Fibroblast of gingiva (primary cell): ENCODE data around the gene CBFA2T3.

Experiments used
- DNase-seq: peaks from one replicate; pipeline ENCODE4 v3.0.0-alpha.2; 2011; ENCODE audit warnings: low read depth

Gene CBFA2T3

DNA sequence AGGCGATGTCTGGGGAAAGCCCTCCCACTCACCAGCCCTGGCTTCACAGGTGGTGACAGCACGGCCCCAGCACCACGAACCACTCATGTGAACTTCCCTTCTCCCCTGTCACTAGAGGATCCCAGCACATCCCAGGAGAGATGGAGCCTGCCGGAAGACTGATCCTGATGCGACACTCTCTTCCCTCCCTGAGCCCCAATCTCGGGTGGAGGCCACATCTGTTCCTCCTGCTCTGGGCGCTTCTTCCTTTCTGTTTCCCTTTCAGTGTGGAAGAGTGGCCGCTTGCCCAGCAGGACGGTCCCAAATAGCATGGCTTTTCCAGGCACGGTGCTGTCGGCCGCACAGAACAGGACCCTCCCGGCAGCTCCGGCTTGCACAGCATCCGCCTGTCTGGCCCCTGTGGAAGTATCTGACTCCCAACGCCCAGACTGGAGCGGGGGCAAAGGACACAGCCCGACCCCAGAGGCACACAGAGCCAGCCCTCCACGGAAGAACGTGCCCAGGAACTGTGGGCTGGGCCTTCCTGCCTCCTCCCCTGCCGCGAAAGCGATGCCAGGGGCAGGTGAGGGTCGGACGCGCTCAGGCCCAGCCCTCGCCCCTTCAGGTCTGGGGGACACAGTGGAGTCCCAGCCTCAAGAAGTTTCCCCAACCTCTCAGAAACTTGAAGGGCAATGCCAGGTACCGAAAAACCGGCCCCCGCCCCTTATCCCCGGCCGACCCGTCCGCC is 37.6 kb downstream of the CBFA2T3 start:
- no peak for DNase-seq

DNA sequence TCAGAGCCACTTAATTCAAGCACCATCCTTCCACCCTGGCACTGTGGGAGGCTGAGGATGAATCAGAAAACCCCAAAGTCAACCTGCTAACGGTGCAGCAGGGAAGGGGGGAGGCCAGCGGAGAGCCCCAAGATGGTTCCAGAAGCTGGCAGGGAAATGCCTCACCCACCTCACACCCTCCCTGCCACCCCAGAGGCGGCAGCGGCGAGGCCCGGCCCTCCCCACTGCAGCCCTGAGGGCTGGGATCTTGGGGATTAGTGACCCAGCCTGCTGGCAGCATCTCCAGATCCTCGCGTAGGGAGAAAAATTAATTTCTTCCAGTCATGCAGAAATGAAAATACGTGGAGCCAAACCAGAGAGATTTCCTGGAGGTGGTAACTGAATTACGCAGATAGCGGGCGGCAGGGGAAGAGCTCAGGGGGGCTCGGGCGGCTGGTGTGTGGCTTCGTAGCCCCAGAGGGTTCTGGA is 38.2 kb downstream of the CBFA2T3 start:
- DNase-seq = no peak

GRCh38 chr16:88938119-88938776 is 38.8 kb downstream of the CBFA2T3 start:
- DNase-seq = no peak

DNA sequence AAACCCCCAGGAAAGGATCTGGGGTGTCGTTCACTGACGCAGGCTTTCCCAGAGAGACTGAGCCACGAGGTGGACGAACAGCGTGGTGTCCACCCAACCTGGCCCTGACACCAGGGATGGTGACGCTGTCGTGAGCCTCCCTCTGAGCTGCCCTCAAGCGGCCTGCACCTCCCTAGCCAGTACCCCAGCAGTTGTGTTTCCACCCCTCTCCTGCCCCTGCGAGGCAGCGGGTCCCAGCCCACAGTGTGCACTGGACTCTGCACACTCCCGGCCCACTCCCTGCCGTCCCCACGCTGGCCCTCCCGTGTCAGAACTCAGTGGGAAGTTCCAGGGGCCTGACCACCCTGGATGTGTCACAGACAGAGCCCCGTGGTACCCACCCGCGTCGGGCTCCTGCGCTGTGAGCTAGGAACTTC is 39.8 kb downstream of the CBFA2T3 start:
- DNase-seq = no peak

- DNase-seq = no peak
Observed at GRCh38 chr16:88936556-88937205, 40.3 kb downstream of the CBFA2T3 start.

- no peak for DNase-seq
Observed at GRCh38 chr16:88936008-88936555, 40.9 kb downstream of the CBFA2T3 start.

DNA sequence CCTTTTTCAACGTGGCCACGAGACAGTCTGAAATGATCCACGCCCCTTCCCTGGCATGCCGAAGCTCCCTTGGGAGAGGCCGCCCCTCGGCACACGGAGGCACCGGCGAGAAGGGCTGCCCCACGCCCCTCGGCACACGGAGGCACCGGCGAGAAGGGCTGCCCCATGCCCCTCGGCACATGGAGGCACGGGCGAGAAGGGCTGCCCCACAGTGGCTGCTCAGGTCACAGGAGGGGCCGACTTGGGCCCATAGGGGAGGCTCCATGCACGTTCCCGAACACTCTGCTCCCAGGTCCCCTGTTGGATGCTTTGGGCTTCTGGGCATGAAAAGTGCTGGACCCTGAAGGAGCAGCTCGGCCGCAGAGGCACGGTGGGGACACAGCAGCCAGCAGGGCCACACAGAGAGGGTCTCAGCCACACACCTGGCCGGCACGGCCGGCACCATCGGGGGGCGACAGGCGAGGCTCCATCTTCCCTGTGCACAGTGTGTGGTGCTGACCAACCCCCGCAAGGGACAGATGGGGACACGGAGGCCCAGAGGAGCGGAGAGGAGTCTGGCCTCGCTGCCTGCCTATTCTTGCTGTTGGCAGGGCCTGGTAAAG is 42.8 kb downstream of the CBFA2T3 start:
- no peak for DNase-seq

- DNase-seq = no peak
Observed at GRCh38 chr16:88932929-88933328, 44.1 kb downstream of the CBFA2T3 start.

- no peak for DNase-seq
Observed at GRCh38 chr16:88931936-88932335, 45.1 kb downstream of the CBFA2T3 start.

DNA sequence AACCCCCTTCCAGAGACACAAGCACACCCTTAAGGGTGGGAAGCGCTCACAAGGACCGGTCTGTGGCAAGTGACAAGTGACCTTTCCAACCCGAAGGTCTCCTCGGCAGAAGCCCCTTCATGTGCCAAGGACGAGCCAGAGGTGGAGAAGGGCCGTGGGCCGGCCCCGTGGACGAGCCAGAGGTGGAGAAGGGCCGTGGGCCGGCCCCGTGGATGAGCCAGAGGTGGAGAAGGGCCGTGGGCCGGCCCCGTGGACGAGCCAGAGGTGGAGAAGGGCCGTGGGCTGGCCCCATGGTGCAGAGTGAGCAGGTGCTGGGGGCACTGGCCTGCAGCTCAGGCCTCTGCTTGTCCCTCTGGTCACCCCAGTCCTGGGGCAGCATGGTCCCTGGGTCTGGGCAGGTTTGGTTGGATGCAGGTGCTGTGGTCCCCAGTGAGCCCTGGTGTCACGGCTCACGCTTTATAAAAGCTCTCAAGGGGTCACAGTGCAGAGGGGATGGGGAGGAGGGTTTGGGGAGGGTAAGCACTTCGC is 45.6 kb downstream of the CBFA2T3 start:
- no peak for DNase-seq

DNA sequence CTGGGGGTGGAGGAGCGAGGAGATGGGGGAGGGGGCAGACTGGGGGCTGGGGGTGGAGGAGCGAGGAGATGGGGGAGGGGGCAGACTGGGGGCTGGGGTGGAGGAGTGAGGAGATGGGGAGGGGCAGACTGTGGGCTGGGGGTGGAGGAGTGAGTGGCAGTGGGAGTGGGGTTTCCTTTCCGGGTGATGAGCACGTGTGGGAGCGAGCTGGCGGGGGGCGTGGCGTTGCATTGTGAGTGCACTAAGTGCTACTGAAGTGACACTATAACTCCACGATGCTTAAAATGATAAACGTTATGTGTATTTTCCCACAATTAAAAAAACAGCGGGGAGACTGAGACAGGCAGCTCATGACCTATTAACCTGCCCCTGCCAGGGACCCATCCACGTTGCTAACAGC is 46.3 kb downstream of the CBFA2T3 start:
- DNase-seq = no peak

- no peak for DNase-seq
Observed at GRCh38 chr16:88929091-88929445, 47.9 kb downstream of the CBFA2T3 start.

DNA sequence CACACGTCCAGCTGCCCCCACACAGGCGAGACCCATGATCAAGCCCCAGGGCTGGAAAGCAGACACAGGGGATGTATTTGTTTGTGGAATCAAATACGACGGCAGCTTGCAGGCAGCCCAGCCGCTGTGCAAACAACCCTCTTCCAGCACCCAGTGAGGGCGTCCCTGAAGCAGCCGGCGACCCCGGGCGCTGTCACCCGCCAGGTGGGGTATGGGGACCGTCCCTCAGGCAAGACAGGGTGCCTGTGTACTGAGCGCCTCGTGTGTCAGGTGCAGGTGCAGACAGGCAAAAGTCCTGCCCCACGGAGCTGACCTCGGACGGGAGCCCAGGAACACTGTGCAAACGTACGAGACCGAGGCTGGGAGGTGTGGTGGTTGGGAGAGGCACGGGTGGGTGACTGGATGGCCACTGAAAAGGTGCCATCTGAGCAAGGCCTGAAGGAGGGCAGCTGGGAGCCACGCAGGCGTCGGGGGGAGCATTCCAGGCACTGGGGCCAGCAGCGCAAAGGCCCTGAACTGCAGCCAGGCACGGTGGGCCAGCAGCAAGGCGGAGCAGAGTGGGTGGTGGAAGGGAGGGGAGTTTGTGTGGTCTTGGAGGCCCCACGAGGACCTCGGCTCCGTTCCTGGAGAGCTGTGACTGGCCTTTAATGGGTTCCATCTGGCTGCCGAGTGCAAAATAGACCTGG is 48.5 kb downstream of the CBFA2T3 start:
- no peak for DNase-seq

DNA sequence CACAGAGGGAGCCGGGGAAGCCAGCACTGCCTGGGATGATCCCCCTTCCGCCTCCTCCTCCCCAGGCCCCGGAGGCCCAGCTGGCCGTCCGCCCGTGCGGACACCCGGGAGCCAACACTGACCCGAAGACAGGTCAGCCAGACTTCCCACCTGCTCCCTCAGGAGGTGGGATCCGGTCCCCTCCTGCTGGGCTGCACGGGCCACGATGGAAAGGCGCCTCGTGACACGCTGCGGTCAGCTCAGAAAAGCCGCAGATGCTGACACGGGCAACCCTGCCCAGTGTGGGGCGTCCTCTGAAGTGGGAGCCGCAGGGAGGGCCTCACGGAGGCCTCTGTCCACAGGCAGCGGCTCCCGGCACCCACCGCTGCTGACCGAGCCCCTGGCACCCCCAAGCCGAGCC is 49.3 kb downstream of the CBFA2T3 start:
- DNase-seq = no peak

DNA sequence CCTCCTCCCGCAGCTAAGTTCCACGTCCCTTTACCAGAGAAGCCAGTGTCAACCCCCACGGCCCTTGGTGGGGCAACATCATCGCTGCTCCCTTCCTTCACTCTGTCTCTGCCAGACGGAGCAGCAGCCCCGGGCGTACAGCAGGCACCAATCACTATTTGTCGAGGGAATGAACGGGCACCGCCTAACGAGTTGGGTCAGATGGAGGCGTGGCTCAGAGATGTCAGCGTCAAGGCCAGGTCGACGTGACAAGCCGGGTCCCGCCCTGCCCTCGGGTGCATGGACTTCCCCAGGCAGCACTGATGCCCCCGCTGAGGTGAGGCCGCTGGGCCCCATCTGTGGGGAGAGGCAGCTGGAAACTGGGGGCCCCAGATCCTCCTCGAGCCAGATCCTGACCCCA is 50.0 kb downstream of the CBFA2T3 start:
- no peak for DNase-seq

- no peak for DNase-seq
Observed at GRCh38 chr16:88926374-88926990, 50.5 kb downstream of the CBFA2T3 start.

GRCh38 chr16:88925540-88925887 is 51.5 kb downstream of the CBFA2T3 start:
- DNase-seq = no peak

GRCh38 chr16:88924834-88925539 is 52.0 kb downstream of the CBFA2T3 start:
- peak; percentile 88 for DNase-seq

GRCh38 chr16:88923926-88924833 is 52.8 kb downstream of the CBFA2T3 start:
- DNase-seq = no peak

DNA sequence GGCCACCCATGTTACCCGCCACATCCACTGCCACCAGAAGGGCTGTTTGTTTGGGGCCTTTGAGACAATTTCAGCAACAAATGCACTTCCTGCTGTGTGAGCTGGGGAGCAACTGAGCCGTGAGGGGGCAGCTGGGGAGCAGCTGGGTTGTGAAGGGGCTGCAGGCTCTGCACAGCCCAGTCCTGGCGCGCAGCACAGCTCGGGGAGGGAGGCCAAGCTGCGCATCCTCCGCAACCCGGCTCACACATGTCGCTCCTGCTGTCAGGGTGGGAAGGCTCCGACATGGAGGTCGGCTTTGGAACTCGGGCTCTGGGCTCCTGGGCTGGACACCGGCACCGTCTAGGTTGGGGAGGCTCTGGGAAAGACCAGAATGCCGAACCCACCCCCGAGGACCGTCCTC is 53.6 kb downstream of the CBFA2T3 start:
- DNase-seq = no peak
